CD1c-positive myeloid dendritic cell (primary cell): ENCODE data around the gene TMBIM6.

Source experiments
- DNase-seq: peaks from one replicate; pipeline ENCODE4 v3.0.0-alpha.2; 2016; ENCODE audit errors: extremely low spot score

Gene TMBIM6

DNA sequence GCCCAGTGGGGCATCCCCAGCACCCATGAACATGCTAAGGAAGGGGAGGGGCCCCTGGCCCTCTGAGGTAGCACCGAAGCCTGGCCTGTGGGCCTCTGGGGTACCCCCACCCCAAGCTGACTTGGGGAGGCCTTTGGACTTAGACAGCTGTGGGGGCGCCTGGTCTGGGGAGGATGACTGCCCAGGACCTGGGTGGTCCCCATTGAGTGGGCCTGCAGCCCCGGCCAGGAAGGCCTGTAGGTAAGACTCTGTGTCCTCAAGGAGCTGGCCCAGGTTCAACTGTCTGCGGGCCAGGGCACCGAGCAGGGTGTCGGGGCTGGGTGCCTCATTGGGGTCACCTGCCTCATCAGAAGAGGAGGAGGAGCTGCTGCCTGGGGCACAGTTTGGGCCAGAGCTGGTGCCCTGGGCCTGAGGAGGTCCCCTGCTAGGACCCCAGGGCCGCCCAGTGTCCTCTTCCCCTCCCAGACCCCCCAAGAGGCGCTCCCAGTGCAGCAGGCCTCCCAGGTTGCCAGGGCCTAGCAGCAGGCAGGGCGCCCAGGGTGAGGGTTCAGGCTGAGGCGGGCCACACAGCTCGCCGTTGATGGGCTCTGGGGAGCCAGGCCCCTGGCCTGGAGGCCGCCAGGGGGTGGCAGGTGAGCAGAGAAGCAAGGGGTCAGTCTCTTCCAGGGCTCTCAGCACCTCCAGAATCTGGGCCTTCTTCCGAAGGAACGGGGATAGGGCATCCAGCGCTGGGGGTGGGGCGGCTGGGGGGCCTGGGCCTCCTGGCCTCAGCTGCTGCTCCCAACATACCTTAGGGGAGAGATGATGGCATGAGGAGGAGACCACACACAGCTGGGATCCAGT is 55.5 kb downstream of the TMBIM6 start:
- no peak for DNase-seq

DNA sequence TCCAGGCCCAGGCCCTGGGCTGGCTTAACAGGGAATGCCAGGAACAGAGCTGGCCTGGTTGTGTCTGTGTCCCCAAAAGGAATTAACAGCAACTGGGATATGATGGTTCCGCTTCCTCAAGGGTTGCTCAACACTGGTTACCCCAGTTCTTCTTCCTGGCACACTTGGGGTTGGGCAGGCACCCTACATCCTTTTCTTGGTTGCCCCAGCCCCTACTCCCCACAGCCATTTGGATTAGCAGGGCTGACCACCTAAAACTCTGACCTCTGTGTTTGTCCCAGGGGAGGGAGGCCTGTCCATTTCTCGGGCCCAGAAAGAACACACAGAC is 56.1 kb downstream of the TMBIM6 start:
- peak; percentile 41 for DNase-seq

DNA sequence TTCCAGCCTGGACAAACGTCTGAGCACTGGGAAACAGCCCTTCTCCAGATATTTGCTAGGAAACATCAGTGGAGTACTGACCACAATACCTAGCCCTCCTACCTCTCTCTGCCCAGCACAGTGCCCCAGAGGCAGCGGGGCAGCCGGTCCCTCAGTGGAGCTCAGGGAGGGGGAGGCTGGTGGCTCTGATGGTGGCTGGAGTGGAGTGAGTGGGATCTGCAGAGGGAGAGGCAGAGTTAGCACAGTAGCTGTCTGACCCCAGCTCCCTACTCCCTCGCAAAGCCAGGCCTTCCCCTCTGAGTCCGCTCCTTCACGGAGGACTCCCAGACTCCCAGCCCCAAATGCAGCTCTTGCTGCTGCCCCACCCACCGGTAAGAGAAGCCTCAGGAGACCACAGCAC is 56.9 kb downstream of the TMBIM6 start:
- no peak for DNase-seq

DNA sequence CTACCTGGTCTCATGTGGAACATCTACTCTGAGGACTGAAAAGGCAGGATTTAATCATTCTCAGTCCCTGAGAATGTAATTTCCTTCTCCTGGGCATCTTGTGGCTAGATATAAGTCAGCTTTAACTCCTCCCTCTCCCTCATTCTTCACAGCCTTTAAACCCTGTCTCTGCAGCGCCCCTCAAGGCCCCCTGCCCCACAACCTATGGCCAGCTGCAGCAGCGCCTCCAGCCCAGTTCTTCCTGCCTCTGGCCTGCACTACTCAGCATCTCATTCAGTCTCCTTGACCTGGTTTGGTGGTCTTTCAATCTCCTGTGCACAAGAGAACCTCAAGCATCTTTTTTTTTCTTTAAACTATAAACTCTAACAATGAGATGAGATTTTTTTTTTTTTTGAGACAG is 57.6 kb downstream of the TMBIM6 start:
- no peak for DNase-seq

DNA sequence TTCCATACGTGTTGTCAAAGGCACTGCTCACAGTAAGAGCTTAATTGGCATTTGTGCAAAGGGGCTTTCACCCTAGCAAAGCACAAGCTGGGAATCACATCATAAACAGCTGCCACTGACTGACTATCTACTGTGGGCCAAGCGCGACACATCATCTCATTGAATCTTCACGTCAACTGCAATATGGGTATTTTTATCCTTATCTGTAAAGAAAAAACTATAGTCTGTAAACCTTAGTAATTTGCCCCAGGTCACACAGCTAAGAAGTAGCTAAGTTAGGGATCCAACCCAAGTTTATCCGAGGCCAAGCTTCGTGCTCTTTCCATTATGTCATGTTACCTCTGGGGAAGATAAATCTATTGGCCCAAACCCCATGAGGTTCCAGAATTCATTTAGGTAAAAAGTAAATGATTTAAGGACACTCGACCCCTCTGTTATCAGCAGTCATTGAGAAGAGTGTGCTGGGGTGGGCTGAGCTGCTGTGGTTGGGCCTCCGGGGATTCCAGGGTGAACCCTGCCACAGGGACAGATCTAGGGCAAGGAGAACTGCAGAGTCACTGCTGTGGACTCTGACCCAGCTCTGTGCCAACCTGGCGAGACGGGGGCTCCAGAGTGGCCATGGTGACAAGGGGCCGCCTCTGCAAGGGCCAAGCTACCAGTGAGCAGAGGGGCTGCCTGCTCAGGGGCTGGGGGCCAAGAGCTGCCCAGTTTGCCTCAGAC is 59.2 kb downstream of the TMBIM6 start:
- no peak for DNase-seq

DNA sequence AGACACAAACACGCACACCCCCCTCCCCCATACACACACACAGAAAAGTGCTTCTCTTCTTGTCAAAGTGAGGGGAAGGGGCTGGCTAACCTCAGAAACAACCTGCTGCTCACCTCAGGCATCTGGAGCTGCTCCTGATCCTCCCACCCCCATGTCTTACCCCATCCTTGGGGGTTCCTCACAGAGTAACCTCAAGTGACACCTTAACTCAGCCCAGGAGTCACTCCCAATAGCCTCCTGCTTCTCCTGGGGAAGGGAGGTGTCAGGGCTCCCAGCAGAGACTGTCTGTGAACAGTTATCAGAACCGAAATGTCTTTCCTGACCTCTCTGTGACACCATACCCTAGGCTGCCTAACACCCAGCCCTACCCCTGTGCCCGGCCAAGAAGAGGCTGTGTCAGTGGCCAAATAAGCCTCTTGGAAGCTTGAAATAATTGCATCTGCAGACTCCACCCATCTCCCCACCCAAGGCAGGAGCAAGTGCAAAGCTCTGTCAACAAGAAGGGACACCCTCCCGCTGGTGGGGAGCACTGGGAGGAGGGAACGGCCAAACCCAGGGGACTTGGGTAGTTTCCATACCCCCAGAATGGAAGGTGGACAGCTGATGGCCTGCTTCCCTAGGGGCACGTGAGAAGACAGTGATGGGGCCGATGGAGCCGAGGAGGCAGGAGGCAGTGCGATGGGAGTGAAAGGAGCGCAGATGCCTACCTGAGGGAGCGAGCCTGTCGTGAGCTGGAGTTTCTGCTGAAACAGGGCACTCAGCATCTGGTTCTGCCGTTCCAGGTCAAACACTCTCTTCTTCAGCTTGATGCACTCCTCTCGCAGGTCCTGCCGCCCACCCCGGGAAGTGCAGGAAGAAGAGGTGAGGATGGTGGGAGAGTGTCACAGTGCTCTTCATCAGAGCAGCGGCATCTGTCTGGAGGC is 60.0 kb downstream of the TMBIM6 start:
- no peak for DNase-seq

DNA sequence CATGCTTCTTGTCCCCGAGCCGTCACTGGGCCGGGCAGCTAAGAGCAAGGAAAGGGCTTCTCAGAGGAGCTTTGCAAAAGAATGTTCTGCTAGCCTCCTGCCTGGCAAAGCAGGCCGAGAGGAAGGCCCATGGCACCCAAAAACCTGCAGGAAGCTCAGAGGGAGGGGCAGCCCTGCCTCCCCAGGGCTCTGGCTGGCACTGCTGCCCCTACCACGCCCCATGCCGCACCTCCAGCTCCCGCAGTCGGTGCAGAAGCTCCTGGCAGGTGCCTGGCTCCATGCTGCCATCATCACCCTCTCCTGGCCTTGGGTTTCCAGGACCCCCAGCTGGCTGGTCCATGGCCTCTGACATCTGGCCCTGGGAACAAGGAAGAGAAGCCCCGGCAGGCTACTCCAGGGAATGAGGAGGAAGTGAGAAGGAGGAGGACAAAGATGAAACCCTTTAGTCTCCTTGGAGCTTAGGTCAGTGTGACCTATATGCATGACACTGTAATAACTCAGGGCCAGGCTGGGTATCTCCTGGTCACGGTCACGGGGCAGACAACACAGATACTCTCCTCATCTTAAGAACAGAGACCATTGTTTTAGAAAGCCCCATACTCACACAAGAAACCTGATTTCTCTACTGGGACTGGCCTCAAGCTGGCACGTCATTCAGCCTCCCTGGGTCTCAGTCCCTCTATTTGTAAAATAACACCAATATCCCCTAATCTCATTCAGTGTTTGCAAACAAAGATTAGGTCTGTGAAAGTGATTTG is 62.5 kb downstream of the TMBIM6 start:
- DNase-seq: no peak

DNA sequence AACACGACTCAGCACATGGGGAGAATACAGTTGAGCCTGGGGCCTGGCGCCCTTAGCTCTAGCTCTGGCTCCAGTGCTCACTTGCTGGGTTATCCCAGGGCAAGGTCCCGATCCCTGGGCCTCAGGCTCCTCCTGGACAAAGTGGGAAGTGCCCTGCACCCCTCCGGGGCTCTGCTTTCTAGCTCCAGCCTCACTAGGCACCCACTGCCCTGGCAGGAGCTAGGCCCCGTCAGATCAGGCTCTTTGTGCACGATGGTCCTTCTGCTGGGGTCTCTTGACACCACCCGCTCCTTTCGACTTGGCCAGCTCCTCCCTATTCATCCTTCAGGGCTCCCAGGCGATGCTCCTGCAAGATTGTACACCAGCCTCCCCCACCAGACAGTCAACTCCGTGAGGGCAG is 63.5 kb downstream of the TMBIM6 start:
- DNase-seq: no peak

DNA sequence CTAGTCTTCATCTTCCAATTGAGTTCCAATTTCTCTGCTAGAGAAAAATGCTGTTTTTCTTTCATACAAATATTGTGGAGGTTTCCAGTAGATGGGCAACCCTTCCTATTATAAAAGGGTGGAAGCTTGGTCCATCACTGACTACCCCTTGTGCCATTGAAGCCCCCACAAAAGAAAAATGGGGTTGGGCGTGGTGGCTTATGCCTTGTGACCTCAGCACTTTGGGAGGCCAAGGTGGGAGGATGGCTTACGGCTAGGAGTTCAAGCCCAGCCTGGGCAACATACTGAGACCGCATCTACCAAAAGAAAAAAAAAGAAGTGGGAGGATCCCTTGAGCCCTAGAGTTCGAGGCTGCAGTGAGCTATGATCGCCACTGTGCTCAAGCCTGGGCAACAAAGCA is 64.1 kb downstream of the TMBIM6 start:
- DNase-seq: no peak

DNA sequence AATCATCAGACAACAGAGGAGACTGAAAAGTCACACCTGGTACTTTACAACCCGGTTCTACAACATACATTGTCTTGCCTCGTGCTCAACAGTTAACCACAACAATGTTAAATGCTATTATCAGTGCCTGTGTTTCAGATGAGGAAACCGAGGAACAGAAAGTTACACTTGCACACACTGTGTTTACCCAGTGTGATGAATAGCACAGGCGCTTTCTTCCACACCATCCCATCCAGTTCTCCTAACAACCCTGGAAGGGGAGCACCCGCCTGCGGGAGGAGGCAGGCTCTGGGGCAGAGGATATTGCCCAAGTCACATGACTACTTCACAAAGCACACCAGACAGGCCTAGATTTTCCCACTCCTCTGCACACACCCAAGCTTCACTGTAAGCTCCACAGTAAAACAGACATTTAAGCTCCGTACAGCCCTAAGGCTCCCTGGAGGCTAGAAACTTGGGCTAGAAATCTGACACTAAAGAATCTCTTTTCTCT is 65.0 kb downstream of the TMBIM6 start:
- DNase-seq: no peak

DNA sequence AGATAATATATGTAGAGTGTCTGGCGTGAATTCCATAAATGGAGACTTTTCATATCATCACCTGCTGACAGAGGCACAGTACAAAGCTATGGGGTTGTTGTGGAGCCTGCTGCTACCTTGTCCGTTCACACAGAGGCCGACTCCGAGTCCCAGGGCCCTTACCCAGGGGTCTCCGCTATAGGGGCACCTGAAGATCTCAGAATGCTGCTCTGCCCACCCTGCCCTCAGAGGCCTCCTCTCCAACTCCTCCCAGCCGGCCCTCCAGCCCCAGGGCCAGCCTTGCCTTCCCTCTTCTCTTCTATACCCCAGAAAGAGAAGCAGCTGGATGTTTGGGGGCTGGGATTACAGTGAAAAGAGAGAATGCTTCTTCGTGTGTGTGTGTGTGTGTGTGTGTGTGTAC is 65.5 kb downstream of the TMBIM6 start:
- DNase-seq: no peak

DNA sequence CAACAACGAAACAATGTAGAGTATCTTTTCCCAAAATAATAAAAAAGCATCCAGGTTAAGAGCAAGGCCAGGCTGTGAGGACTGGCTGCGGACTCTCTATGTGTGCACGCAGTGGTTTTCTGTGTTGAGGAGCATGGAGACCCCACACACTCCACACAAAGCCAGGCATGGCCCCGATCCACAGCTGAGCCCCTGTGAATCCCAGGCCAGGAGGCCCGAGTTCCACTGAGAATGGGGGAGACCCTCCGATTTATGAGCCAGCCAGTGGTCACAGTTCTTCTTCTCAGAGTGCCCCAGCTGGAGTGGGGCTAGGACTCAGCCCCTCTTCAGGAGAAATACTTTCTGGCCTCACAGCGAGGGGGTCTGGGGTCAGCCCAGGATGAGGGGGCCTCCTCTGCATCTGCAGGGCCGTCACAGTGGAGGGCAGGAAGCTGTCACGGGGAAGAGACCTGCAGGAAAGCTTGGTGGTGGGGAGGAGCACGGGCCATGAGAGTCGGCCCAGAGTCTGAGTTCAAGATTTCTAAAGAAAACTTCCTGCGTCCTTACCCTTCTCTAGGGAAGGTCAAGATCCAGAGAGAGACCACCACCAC is 66.7 kb downstream of the TMBIM6 start:
- no peak for DNase-seq

DNA sequence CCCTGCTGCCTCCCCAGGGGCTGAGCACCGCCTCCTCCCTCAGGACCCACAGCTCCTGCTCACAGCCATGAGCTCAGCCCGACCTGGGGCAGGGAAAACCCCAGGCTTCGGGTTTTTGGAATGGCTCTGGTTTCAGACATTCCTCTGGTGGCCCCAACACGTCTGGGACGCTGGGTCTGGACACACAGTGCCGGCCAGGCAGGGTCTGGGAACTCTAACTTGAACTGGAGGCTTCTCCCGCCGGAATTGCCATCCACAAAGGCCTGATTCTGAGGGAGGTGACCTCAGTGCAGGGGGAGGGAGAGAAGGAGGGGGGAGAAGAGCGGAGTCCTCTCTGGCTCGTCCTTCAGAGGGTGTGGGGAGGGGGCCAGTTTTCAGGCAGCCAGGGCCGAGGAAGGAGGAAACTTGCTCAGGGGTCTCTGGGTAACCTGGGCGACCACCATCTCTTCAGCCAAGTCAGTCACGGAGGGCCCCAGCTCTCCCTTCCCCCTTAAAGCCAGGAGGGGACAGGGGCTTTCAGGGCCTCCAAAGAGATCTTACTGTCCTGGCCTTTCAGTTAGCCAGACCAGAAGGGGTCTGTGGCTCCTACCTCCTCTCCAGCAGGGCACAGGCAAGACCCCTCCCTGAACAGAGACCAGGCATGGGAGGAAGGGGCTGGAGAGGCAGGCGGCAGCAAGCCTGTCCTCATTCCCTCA is 67.5 kb downstream of the TMBIM6 start:
- DNase-seq: no peak

DNA sequence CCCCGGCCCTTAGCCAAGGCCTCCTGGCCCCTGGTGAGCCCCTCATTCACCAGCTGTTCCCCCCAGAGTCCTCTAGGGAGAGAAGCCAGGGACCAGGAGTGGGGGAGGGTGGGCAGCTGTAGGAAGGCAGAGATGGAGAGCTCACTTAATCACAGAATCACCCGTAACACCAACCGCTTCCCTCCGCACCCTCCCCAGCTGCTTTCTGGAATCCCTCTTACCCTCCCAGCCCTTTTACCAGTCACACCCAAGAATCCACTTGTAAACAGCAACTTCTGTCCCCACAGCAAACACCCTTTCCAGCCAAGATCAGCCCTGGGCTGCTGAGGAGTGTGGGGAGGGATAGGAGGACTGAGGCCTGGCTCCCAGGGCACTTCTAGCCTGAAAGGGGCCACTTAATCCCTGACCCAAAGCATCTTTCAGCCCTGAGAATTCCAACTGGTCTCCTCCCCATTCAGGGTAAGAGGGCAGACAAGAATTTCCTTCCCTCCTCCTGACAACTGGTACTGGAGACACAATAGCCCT is 68.1 kb downstream of the TMBIM6 start:
- DNase-seq: no peak

DNA sequence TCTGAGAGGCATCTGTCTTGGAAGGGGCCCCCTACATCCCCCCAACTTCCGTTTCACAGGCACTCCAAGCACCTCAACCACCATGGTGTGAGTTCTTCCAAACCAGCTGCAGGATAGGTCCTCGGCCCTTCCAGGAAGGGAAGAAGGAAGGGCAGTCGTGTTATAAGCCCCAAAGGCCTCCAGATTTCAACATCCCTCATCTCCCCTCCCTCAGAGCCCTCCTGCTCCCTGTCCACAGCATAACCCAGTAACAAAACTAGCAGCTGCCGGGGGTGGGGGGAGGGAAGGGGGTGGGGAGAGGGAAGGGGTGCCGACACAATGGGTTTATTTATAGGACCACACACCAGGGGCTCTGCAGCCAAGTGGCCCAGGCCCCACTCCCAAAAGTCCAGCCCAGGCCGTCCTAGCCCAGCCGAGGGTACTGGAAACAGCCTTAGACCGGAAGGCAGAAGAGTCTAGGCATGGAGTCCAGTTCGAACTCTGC is 68.6 kb downstream of the TMBIM6 start:
- no peak for DNase-seq

DNA sequence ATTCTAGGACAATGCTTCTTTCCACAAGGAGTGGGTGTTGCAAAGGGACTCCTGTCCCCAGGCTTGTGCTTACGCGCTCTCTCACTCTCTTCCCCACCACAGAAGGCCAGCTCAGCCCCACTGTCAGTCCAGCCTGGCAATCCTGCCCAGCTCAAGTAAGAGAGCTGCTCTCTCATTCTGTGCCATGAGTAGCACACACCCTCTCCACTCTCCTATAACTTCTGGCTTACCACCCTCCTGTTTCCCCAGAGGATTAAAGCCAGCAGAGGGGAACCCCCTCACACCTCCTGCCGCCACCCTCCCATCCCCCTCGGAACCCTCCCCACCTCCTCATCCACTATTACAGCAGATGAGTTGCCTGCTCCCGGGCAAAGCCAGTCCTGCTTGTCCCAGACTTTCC is 69.8 kb downstream of the TMBIM6 start:
- DNase-seq: no peak

DNA sequence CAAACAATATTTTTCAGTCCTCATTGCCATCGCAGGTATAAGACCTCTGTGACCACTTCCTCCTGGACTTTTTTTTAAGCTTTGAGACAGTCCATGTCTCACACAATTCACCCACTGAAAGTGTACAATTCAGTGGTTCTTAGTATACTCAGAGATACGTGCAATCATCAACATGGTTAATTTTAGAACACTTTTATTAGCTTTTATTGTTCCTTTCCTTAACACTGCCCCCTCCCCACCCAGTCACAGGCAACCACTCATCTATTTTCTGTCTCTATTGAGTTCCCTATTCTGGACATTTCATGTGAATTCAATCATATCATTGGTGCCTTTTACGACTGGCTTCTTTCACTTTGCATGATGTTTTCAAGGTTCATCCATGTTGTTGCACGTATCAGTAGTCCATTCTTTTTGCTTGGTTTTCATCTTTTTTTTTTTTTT is 70.6 kb downstream of the TMBIM6 start:
- DNase-seq: no peak

DNA sequence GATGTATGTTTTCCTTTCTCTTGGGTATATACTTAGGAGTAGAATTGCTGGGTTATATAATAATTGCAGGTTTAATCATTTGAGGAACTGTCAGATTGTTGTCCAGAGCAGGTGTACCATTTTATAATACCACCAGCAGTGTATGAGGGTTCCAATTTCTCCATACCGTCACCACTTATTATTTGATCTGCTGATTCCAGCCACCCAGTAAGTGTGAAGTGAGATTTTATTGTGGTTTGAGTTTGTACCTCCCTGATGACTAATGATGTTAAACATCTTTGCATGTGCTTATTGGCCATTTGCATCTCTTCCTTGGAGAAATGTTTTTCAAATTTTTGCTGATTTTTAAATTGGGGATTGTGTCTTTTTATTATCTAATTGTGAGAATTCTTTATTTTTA is 71.8 kb downstream of the TMBIM6 start:
- DNase-seq: no peak
